GM18858 (cell line): ENCODE data around the gene OXSR1.
"Not testable (repeated sequence)": the region's sequence is repeated elsewhere in the genome, so short reads cannot be mapped to it uniquely, and the experiment has no call there.

ENCODE experiments used
- ATAC-seq: cut with Tn5 transposase; IDR thresholded peaks from one replicate; pipeline ENCODE4 v1.9.1; 2021; ENCODE audit not compliant: unreplicated experiment

OXSR1 gene

DNA sequence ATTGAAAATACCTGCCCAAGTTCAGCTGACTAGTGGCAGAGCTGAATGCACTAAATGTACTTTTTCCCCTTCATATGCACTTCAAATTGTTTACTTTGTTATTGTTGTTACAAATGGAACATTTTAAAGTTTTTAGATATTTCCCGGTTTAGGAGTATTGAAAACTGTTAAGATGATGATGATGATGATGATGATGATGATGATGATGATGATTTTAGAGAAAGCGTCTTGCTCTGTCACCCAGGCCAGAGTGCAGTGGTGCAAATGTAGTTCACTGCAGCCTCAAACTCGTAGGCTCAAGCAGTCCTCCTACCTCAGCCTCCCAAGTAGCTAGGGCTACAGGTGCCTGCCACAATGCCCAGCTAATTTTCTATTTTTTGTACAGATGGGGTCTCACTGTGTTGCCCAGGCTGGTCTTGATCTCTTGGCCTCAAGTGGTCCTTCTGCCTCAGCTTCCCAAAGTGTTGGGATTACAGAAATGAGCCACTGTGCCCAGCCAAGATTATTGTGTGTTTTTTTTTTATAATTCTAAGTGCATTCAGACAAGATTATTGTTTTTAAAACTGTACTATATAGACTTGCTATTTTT, 54.4 kb downstream of the OXSR1 start:
- ATAC-seq, result no peak

DNA sequence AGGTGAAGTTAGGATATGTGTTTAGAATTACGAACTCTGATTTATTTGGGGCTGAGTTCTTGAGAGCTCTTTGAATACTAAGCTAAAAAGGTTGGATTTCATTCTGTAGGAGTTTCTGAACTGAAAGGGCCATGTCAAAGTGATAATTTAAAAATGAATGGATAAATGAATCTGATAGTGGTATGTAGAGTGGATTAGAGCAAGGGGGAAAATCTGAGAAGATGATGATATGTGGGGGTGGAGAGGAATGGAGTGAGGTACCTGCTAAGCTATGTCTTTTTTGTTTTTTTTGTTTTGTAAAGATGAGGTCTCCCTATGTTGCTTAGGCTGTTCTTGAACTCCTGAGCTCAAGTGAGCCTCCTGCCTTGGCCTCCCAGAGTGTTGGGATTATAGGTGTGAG, 55.7 kb downstream of the OXSR1 start:
- no peak for ATAC-seq

DNA sequence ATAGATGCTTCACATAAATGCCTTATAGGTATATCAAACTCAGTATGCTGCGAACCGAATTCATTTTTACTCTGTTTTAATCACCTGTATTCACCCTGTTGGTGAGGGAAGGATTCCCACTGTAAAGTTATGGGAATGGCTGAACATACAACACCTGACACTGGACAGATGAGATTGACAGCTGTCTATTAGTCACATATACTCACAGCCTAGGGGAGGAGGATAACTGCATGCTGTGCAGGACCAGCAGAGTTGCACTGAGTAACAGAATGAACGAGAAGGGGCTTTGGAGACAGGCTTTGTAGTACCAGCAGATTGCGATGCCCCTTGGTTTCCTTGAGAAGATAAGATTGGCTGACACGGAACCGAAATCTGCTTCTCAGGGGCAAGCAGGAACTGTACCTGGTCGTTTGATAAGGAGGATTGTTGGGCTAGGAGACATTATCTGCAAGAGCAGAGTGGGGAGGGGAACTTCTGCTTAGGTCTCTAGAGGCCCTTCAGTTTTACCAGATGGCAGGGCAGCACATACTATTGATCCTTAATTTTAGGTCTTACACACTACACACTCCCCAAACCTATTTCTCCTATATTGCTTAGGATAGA, 56.8 kb downstream of the OXSR1 start:
- ATAC-seq, result no peak

DNA sequence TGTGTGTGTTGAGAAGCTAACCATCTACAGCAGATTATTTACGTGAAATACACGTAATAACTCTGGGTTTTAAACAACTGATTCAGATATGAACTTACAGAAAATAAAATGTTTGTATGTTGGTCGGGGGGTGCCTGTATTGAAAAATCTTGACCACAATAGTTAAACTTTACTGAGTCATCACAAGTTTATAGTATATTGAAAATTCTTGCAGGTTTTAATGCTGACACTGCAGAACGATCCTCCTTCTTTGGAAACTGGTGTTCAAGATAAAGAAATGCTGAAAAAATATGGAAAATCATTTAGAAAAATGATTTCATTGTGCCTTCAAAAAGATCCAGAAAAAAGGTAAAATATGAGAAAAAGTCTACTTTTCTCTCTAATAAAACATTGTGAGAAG, 59.0 kb downstream of the OXSR1 start:
- no peak for ATAC-seq

DNA sequence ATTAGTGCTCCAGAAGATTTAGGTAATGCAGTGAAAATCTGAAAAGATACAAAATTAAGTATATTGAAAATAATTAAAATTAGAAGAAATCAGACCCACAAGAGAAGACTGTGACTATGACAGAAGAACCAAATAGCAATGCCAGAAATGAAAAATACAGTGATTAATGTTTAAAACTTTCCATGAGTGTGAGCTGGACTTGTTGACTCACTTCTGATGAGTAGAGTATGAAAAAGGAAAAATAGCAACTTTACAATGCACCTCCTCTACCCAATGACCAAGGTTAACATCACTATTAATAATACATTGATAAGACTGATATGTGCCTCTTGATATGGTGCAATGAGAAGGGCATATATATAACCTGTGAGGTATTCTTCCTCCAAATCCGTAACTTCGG, 60.9 kb downstream of the OXSR1 start:
- ATAC-seq, result no peak

DNA sequence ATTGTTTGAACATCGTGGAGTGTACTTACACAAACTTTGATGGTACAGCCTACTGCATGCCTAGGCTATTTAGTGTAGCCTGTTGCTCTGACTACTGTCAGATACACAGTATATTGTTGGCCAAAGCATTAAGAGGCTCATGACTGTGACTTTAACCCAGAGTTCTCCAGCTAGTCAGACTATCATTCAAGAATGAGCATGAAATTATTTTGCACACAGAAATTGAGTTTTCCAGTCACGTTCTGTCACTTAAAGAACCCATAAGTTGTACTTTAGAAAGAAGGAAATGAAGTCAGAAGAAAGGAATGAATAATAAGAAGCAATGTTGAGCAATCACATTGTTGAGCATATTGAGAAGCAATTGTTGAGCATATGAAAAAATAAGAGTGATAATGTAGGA, 62.7 kb downstream of the OXSR1 start:
- no peak for ATAC-seq

DNA sequence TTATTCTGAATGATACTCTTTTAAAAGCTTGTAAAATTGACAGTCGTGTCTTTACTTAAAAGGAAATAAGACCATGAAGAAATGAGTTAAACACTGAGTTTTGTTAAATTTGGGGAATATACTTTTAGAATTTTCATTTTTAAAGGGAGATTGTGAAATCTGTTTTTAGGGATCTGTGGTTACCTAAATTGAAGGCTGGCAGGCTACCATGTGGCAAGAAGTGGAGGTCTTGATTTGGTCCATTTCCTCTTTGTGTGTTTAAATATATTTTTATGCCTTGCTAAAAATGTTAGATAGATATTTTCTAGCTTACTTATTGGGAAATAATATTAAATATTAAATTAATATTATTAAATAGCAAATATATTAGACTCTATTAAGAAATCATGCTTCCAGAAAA, 63.7 kb downstream of the OXSR1 start:
- ATAC-seq, result no peak

DNA sequence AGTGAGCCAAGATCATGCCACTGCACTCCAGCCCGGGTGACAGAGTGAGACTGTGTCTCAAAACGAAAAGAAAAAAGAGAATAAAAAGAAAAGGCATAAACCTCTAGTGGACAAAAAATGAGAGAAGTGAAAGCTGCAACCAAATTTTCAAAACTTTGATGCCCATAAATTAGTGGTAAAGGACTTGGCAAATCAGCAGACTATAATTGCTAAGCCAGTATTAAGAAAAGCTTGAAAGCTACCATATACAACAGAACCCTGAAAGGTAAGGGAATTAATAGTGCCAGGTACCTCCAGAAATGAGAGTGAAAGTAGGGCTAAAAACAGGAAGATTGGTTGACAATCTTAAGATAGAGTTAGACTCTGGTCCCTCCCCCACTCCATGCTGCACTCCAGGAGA, 67.4 kb downstream of the OXSR1 start:
- ATAC-seq, result no peak

DNA sequence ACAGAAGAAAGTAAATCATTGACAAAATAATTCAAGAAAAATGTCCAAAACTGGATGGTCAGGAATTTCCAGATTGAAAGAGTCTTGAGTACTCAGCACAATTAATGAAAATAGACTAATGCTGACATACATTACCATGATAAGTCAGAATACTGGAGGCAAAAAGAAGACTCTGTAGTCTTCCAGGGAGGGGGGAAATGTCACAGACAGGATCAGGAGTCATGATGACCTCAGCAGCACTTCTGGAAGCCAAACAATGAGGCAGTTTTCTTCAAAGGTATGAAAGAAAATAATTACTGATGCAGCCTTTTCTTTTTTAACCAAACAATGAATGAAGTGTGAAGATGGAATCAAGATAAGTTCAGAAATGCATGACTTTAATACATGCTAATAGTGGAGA, 70.1 kb downstream of the OXSR1 start:
- ATAC-seq, result no peak

DNA sequence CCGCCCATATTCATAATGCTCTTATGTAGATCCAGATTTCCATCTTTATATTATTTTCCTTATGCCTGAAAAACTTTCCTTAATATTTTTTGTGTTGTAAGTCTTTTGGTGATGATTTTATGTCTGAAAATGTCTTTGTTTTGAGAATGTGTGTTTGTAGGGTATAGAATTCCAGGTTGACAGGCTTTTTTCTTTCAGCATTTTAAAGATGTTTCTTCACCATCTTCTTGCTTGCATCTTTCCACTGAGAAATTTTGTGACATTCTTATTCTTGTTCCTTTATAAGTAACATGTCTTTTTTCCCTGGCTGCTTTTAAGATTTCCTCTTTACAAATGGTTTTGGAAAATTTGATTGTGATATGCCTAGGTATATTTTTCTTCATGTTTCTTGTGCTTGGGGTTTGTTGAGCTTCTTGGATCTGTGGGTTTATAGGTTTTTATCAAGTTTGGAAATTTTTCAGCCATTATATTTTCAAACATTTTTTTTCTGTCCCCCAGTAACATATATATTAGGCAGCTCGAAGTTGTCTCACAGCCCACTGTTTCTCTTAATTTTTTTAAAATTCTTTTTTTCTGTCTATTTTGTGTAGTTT, 73.2 kb downstream of the OXSR1 start:
- ATAC-seq, result no peak

DNA sequence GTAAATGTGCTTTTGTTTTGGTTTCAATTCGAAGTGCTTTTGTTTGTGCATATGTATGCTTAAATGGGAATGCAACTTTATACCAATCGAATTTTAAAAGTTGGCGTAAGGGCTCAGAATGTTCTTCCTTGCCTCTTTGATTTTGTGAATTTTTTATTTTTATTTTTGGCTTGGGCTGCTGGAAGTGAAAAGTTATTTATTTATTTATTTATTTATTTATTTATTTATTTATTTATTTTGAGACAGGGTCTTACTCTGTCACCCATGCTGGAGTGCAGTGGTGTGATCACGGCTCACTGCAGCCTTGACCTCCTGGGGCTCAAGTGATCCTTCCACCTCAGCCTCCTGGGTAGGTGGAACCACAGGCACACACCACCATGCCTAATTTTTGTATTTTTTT, 77.5 kb downstream of the OXSR1 start:
- not testable (repeated sequence) for ATAC-seq

DNA sequence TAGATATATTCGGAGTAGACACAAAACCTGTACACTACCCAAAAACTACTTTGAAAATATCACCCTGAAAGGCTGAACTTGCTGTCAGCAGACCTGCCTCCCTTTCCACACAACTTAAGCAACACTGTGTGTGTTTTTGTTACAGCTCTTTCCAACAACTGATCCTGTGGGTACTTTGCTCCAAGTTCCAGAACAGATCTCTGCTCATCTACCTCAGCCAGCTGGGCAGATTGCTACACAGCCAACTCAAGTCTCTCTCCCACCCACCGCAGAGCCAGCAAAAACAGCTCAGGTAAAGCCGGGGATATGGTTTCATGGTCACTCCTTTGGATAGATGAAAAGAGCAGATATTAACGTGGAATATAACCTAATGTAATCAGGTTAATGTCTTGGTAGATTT, 80.6 kb downstream of the OXSR1 start:
- ATAC-seq, result no peak

DNA sequence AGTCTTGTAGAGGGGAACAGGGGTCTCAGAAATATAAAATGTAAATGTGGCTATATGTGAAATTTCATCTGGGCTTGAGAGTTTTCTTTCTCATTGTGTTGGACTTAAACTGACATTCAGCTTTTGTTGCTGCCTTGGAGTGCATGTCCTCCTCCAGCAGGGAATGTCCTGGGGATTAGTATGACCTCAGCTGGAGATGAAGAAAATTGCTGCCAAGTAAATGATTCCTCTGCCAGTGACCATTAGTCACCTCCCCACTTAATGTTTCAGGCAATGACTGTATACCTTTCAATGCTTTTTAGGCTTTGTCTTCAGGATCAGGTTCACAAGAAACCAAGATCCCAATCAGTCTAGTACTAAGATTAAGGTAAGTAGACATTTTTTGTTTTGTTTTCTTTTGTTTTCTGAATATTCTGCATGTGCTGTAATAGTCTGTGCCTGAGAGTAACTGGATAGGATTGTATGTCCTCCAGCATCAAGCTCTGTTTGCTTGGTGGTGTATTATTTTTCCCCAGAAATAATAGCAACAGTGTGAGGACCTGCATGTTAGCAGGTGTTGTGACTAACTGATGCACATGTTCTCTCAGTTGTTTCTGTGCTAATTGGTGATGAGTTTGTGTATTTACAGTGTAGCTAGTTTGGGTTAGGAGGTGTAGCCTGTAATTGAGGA, 82.2 kb downstream of the OXSR1 start:
- no peak for ATAC-seq

DNA sequence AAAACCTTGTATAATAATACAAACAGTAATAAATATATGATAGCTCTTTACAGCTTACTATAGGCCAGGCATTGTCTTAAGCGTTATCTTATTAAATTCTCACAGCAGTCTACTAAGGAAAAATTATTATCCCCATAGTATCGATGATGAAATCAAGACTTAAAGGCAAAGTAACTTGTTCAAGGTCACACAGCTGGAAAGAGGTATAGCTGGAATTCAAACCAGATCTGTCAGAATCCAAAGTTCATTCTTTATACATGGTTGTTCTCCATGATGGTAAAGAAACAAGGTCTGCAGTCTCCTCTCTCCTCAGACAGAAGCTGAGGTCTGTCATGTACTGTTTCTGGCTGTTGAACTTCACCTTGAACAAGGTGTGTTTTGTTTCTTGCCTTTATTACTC, 84.9 kb downstream of the OXSR1 start:
- no peak for ATAC-seq

DNA sequence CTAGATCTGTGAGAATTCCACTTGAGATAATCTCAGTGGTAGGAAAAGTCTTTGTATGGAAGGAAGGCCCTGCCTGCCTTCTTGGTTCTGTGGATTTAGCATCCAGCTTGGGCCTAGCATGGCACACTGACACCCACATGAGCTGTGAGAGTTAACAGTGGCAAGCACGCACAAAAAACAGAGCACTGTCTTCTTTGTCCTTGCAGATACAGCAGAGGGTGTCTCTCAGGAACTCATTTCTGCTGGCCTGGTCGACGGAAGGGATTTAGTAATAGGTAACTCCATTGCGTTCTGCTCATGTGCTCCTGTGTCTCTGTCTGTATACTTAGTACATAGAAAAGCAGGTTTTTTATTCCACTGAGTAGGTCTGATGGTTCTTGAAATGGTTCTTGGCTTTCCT, 85.9 kb downstream of the OXSR1 start:
- no peak for ATAC-seq

DNA sequence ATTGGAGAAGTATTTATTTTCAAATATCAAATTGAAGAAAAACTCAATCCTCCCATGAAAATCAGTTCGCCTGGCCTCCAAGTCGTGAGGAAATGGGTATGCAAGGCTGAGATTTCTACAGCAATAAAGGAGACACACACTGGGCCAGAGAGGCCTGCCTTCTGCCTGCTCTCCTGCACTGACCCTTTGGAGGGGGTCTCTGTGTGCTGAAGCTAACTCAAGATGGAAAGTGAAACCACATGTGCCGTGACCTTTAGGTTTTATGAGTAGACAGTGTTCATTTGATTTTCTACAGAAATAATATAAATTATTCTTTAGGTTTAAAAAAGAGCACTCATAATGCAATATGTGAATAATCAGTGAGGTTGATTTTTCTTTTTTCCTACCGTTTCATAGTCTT, 88.4 kb downstream of the OXSR1 start:
- ATAC-seq, result no peak

DNA sequence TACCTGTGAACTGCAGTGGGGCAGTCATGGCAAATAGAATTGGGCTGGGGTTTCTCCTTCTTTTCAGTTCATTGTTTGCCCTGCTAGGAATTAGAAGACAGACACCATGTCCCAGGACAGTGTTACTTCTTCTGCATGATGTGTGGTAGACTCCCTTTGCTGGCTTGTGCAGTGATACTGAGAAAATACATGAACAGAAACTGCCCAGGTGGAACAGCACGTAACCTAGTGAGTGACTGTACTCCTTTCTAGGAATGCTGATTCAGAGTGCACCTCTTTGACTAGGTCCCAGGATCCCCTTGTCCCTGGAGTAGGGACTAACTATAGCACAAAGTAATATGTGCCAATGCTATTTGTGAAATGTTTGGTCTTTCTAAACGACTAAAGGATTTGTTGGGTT, 89.5 kb downstream of the OXSR1 start:
- no peak for ATAC-seq

DNA sequence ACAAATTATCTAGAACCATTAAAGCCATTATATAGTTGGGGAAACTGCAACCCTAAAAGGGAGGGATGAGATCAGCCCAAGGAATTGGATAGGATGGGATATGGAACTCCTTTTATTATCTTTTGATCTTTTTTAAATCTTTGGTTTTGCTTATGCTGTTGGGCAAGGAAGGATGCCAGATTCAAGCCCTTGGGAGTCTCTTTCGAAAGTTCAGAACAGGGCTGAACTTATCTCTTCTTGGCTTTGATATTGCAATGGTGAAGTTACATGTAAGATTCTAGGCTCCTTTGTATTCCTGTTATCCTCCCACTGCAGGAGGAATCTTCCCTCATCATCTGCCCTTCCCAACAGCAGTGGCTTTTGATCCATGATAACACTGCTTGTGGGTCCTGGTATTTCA, 90.3 kb downstream of the OXSR1 start:
- ATAC-seq, result no peak

DNA sequence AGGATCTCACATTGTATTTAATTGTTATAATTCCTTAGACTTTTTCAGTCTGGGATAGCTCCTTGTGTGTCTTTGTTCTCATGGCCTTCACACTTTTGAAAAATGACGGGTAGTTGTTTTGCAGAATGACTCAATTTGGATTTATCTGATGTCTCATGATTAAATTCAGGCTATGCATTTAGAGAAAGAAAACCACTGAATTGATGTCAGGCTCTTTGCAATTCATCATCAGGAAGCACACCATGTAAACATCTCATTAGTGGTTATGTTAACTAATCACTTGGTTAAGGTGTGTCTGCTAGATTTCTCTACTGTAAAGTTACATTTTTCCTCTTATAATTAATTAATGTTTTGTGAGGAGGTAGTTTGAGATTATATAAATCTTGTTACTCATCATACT, 92.2 kb downstream of the OXSR1 start:
- ATAC-seq, result no peak

DNA sequence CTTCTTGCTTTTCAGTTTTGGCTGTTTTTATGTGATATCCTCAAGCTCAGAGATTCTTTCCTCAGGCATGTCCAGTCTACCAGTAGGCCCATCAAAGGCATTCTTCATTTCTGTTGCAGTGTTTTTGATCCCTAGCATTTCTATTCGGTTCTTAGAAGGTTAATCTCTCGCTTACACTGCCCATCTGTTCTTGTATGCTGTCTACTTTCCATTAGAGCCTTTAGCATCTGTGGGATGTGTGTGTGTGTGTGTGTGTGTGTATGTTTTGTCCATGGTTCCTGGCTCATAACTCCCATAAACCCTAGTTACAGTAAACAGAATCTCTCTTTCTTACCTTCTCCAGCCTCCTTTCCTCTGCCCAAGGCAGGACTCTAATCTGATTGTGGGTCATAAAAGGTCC, 95.1 kb downstream of the OXSR1 start:
- no peak for ATAC-seq

DNA sequence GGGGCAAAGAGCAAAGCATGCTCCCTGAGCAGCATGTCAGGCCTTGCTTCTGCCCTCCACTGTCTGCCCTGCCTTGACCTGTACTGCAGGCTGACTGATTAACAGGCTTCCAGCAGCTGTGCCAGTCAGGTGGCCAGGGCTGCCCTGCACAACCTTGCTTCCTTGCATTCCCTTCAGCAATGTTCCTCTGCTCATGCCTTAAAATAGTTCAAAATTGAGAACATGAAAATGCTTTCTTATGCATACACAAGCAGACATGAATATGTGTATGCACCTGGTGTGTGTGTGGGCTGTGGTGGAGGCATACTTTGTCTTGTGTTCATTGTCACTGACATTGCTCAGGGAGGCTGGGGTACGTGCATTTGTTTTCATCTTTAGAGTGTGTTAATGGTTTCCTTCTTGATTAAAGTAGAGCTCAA, 99.0 kb downstream of the OXSR1 start:
- ATAC-seq, result no peak

DNA sequence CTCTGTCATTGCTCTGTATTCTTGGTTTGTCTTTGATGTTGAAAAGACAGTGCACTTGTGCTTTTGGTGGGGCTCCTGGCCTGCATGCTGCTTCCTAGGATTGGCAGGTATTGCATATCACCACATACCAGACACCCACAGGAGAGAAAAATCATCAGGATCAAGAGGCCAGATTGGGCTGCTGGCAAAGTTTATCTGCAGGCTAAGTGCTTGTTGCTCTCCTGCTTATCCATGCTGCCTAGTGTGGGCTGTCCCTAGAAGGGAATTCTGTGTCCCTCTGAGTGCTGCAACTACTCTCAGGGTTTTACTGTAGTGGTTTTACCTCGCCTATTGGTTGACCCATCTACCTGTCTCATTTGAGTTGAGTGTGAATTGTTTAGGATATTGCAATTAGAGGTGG, 99.4 kb downstream of the OXSR1 start:
- ATAC-seq, result no peak
